Smooth muscle cell (in vitro differentiated cells): ENCODE measurements around the gene TSFM. TPM values are rescaled to one million over a fixed set of nuclear protein-coding genes. Genes with fewer than 3 reads are reported as not detected.
"Not testable (repeated sequence)": the region's sequence is repeated elsewhere in the genome, so short reads cannot be mapped to it uniquely, and the experiment has no call there.

Source experiments
- DNase-seq: peaks from one replicate; lab custom pipeline; 2025; ENCODE audit not compliant: unreplicated experiment; lab: John Stamatoyannopoulos, UW
- H2AFZ ChIP-seq: fragments of 200-600 bp; sonication (generic); 2 replicates; pipeline ENCODE4 v1.6.0; 2016; ENCODE audit warnings: antibody characterized with exemption, low read depth, mild to moderate bottlenecking
- H3F3A ChIP-seq: fragments of 200-600 bp; sonication (generic); 2 replicates; pipeline ENCODE4 v1.6.0; 2017; ENCODE audit warnings: antibody characterized with exemption, low read depth
- H3K27ac ChIP-seq: fragments of 200-600 bp; sonication (generic); 2 replicates; pipeline ENCODE4 v1.5.1; 2016; ENCODE audit warnings: low read depth, mild to moderate bottlenecking
- H3K27me3 ChIP-seq: fragments of 200-600 bp; sonication (generic); 2 replicates; pipeline ENCODE4 v1.6.1; 2016; ENCODE audit warnings: low read depth, mild to moderate bottlenecking
- H3K36me3 ChIP-seq: fragments of 200-600 bp; sonication (generic); 2 replicates; pipeline ENCODE4 v1.5.1; 2016; ENCODE audit warnings: low read depth
- H3K4me1 ChIP-seq: fragments of 200-600 bp; sonication (generic); 2 replicates; pipeline ENCODE4 v1.5.1; 2016; ENCODE audit warnings: low read depth
- H3K4me2 ChIP-seq: fragments of 200-600 bp; sonication (generic); 2 replicates; pipeline ENCODE4 v1.6.0; 2016; ENCODE audit warnings: mild to moderate bottlenecking
- H3K4me3 ChIP-seq: fragments of 200-600 bp; sonication (generic); 2 replicates; pipeline ENCODE4 v1.5.1; 2016; ENCODE audit warnings: mild to moderate bottlenecking
- H3K79me2 ChIP-seq: fragments of 200-600 bp; sonication (generic); 2 replicates; pipeline ENCODE4 v1.6.0; 2016; ENCODE audit warnings: low read depth, mild to moderate bottlenecking
- H3K9ac ChIP-seq: fragments of 200-600 bp; sonication (generic); 2 replicates; pipeline ENCODE4 v1.6.0; 2016; ENCODE audit warnings: low read depth
- H3K9me3 ChIP-seq: fragments of 200-600 bp; sonication (generic); replicated peaks from 2 replicates; pipeline ENCODE4 v1.5.1; 2016; ENCODE audit warnings: low read depth
- H4K20me1 ChIP-seq: fragments of 200-600 bp; sonication (generic); 2 replicates; pipeline ENCODE4 v1.6.0; 2016; ENCODE audit warnings: low read depth
- WGBS: methylation state at CpG from one replicate; pipeline ENCODE4 v1.1.7; 2016; ENCODE audit warnings: low lambda C conversion rate; 5-methylcytosine and 5-hydroxymethylcytosine counted together
- polyA plus RNA-seq: library from polyadenylated mRNA; unstranded; fragments of >200 nt; fragmentation: Nextera tagmentation; extraction: Ambion mirVana; gene quantifications from 2 replicates; pipeline ENCODE4 v1.2.1, GENCODE V29; 2016
- total RNA-seq: library from RNA; depleted of rRNA; stranded (reverse); fragments of >200 nt; gene quantifications from 2 replicates; pipeline ENCODE4 v1.2.3, GENCODE V29; 2014
- TF ChIP-seq, protein P1 (sequence below): fragments of 200-600 bp; sonication (generic); IDR thresholded peaks from 2 replicates; pipeline ENCODE4 v1.5.1; 2017; ENCODE audit warnings: borderline replicate concordance, mild to moderate bottlenecking, antibody characterized with exemption; ENCODE audit not compliant: insufficient read depth, poor library complexity, severe bottlenecking

Gene TSFM
- total and polyA plus RNA-seq, 2 experiments from 2014 or later: 16.8 to 24.0 TPM

DNA sequence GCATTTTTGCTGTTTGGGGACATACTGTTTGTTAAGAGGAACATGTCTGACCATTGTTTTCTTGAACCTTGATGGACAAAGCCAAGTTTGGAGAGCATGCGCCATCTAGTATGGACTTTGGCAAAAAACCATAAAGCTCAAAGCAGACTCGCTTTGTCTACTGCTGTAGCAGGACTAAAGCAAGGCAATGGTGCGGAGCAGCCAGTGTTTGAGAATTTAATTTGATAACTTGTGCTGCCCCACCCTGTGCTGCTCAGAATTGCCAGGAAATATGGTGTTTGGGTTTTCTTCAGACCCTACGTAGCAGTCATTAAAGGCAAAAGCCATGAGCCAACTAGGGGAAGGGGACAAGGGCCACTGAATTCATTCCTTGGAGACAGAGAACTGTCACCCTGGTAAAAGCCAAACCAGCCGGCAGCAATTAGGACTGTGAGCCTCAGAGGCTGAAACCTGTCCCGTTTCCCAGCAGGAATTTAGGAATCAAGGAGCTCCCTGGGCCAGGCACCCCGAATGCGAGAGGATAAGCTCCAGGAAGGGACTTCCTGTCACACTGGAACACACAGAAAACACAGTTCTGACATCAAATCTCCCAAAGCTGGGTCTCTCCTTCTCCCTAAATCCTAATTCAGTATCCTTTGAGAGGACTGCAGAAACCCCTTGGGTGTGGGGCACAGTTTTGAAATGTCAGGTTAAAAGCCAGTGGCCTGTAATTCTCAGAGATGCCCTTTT lies 34.8 kb downstream of the TSFM start:
- WGBS: 88% methylated on average over 8 of the region's 8 CpGs

DNA sequence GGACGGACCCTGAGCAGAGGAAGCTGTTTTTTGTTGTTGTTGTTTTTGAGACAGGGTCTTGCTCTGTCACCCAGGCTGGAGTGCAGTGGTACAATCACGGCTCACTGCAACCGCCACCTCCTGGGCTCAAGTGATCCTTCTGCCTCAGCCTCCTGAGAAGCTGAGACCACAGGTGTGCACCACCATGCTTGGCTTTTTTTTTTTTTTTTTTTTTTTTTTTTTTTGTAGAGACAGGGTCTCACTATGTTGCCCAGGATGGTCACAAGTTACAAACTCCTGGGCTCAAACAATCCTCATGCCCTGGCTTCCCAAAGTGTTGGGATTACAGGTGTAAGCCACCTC lies 35.4 kb downstream of the TSFM start:
- not testable (repeated sequence) for H3K4me2 ChIP-seq, H3K9me3 ChIP-seq, H3K9ac ChIP-seq, H3K4me1 ChIP-seq, H3K27me3 ChIP-seq, H3K27ac ChIP-seq, H3K4me3 ChIP-seq, H3K79me2 ChIP-seq, DNase-seq, H2AFZ ChIP-seq, H3K36me3 ChIP-seq
- 94% methylated on average over 3 of the region's 3 CpGs for WGBS
- Histone ChIP-seq H4K20me1 (peaks cover 31% of the 10 kb centered on the region), H3F3A (peaks cover 11% of the 10 kb centered on the region)

More for the DNA sequence above, 34.8 kb downstream of the TSFM start:
- TF ChIP-seq, protein P1, sequence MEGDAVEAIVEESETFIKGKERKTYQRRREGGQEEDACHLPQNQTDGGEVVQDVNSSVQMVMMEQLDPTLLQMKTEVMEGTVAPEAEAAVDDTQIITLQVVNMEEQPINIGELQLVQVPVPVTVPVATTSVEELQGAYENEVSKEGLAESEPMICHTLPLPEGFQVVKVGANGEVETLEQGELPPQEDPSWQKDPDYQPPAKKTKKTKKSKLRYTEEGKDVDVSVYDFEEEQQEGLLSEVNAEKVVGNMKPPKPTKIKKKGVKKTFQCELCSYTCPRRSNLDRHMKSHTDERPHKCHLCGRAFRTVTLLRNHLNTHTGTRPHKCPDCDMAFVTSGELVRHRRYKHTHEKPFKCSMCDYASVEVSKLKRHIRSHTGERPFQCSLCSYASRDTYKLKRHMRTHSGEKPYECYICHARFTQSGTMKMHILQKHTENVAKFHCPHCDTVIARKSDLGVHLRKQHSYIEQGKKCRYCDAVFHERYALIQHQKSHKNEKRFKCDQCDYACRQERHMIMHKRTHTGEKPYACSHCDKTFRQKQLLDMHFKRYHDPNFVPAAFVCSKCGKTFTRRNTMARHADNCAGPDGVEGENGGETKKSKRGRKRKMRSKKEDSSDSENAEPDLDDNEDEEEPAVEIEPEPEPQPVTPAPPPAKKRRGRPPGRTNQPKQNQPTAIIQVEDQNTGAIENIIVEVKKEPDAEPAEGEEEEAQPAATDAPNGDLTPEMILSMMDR: no peak
- Histone ChIP-seq H3K9me3 (no peaks in the 10 kb centered on the region), H2AFZ (no peak overlapping the region), H3K36me3 (no peaks in the 10 kb centered on the region), H4K20me1 (peaks cover 25% of the 10 kb centered on the region), H3K79me2 (no peaks in the 10 kb centered on the region), H3F3A (peaks cover 7% of the 10 kb centered on the region), H3K4me3 (no peak overlapping the region), H3K4me2 (no peak overlapping the region), H3K27me3 (no peaks in the 10 kb centered on the region), H3K9ac (no peak overlapping the region), H3K27ac (no peak overlapping the region), H3K4me1 (no peaks in the 10 kb centered on the region)
- no peak for DNase-seq

DNA sequence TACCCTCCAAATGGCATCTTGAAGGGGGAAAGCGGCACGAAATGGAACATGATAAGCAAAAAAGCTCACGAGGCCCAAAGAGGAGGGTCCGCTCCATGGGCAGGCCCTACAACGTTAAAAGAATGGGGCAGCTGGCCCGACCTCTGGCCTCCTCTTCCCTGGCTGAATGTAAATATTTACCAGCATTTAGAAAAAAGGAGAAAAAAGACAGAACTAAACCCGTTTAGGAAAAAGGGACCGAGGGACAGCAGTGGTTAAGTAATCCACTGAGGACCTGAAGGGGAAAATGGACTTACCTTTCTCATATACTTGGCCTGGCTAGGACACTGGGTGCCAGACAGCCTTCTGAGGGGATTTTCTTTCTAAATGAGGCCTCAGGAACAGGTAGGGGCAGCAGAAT lies 37.5 kb downstream of the TSFM start:
- H3K9me3 ChIP-seq, H3K36me3 ChIP-seq: not testable (repeated sequence)

DNA sequence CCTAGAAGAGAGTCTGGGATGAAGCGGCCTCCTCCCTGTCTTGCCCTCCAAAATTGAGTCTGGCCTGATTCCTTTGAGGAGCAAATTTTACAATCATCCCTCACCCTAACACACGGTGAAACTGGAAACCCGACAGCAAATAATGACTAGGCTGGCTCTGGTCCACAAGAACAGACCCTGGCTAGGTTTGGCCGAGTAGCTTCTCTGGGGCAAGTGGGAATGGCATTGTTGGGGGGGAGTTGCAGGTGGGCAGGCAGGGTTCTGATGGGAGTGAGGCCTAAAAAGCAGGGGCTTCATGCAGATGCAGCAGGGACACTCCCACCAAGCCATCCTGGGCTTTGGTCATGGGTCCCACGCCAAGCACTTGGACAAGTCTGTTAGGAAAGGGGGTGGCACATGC lies 38.4 kb downstream of the TSFM start:
- H3K4me3 ChIP-seq, H3K4me1 ChIP-seq, H3K9ac ChIP-seq, H3K4me2 ChIP-seq, DNase-seq, H3K9me3 ChIP-seq, H3K27me3 ChIP-seq, H3K27ac ChIP-seq, H2AFZ ChIP-seq, H3K36me3 ChIP-seq, H3K79me2 ChIP-seq: not testable (repeated sequence)
- 94% methylated on average over 5 of the region's 5 CpGs for WGBS
- Histone ChIP-seq H3F3A (peaks cover 11% of the 10 kb centered on the region), H4K20me1 (peaks cover 61% of the 10 kb centered on the region)

More for the DNA sequence above, 37.5 kb downstream of the TSFM start:
- H3K4me1 ChIP-seq, H3K9ac ChIP-seq, H3K27me3 ChIP-seq, H3K79me2 ChIP-seq, DNase-seq, H3K4me3 ChIP-seq, H3K27ac ChIP-seq, H2AFZ ChIP-seq, H3K4me2 ChIP-seq: not testable (repeated sequence)
- Histone ChIP-seq H3F3A (peaks cover 11% of the 10 kb centered on the region), H4K20me1 (peaks cover 52% of the 10 kb centered on the region)
- WGBS: 95% methylated on average over 8 of the region's 8 CpGs

DNA sequence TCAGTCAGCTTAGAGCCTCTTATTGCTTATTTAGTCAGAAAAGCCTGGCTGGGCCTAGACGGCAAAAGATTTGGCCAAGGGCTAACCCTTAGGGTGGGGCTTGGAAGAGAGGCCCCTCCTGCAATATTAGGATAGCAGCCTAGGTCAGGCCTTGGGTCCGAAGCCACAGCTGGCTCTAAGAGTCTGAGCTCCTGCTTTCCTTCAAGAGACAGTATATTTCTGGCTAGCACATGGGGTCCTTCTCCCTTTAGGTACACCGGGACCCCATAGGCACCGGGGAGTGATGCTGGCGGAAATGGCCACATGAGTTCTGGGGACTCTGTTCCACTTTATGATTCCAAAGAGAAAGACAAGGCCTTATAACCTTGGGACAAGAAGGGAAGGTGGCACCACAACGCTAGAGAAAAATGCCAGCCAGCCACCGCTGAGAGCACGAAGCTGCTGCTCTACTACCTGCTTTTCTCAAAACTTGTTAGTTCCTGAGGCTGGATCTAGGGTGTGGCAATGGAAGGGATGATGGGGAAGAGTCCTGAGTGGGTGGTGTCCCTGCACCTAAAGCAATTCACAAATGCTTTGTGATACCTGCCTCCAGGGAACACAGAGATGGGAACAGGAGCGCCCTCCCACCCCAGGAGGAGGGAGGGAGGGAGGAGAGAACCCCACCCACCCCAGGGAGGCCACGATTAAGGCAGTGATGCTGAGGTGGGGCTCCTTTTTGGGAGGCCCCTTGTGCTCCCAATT lies 39.1 kb downstream of the TSFM start:
- TF ChIP-seq, protein P1: no peak
- Histone ChIP-seq H3K36me3 (no peaks in the 10 kb centered on the region), H3K9ac (no peak overlapping the region), H3K9me3 (no peaks in the 10 kb centered on the region), H3K4me1 (no peaks in the 10 kb centered on the region), H3K4me2 (no peak overlapping the region), H3F3A (peaks cover 11% of the 10 kb centered on the region), H2AFZ (no peak overlapping the region), H3K4me3 (no peak overlapping the region), H3K79me2 (peaks cover 6% of the 10 kb centered on the region), H3K27ac (no peak overlapping the region), H4K20me1 (peaks cover 67% of the 10 kb centered on the region), H3K27me3 (no peaks in the 10 kb centered on the region)
- WGBS: 94% methylated on average over 10 of the region's 10 CpGs
- no peak for DNase-seq
